ENCODE results near the gene FAM156A.
"Not testable (repeated sequence)": the region's sequence is repeated elsewhere in the genome, so short reads cannot be mapped to it uniquely, and the experiment has no call there.

The FAM156A gene, protein sequence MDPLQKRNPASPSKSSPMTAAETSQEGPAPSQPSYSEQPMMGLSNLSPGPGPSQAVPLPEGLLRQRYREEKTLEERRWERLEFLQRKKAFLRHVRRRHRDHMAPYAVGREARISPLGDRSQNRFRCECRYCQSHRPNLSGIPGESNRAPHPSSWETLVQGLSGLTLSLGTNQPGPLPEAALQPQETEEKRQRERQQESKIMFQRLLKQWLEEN

DNA sequence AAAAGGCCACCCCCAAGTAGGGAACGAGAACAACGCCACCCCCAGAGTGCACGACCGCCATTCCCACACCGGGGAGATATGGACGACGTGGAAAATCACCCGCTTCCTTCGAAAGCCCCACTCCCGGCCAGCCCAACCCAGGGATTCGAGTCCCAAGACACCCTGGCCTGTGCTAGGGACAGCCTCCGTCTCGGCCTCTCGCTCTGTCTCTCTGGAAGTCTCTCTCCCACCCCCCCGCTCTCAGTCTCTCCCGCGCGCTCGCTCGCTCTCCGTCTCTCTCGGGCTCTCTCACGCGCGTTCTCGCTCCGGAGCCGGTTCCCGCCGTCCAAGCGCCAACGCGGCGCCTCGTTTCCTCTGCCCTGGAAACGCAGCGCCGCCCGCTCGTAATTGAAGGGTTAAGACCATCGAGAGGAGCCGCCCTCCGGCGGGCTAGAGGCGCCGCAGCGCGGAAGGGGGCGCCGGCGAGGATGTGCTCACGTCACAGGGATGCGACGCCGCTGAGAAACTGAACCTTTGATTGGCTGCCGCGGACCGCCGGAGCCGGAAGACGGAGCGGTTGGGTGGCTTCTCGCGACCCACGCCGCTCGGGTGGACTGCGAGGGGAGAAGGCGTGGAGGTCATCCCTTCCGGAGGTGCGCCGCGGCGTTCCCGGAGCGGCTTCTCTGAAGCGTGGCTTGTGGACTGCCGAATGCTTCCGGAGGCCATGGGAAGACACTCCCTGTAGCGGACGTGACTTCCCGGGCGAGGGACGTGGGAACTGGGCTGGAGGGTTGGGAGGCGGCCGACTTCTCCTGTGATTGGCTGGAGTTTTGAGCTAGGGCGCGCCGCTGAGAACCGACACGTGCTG, at the start of gene FAM156A:
FAM156A (minus strand) TSS at position 406 of the 847 bp plus-strand sequence. CDS start 9,930 bp downstream, outside the sequence.
- DNase-seq (ENCODE audit: low read depth in 2 of 2): not testable (repeated sequence)

DNA sequence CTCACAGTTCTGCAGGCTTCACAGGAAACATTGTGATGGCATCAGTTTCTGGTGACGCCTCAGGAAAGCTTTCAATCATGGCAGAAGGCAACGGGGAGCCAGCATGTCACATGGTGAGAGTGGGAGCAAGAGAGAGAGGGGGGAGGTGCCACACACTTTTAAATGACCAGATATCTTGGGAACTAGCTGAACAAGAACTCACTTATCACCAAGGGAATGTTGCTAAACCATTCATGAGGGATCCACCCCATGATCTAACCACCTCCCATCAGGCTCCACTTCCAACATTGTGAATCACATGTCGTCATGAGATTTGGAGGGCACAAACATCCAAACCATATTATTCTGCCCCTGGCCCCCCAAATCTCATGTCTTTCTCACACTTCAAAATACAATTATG, 47.0 kb upstream of the FAM156A start:
- no peak for DNase-seq (ENCODE audit: low read depth in 2 of 2)

DNA sequence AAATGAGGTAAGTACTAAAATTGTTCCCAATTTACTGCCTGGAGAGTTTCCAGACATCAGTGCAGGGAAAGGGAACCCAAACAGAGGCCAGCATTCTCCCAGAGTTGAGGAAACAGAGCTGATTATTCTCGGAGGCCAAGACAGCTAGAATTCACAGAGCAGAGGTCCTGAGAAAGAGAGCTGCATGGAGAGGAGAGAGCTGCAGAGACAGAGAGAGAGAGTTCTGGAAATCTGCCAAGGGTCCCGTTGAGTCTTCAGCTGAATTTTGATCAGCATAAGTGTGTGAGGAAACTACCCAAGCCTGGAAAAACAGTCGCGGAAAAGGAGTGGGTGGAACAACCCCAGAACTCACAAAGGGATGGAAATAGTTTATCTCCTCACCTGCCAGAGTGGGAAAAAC, 46.5 kb upstream of the FAM156A start:
- DNase-seq (ENCODE audit: low read depth in 2 of 2): no peak

DNA sequence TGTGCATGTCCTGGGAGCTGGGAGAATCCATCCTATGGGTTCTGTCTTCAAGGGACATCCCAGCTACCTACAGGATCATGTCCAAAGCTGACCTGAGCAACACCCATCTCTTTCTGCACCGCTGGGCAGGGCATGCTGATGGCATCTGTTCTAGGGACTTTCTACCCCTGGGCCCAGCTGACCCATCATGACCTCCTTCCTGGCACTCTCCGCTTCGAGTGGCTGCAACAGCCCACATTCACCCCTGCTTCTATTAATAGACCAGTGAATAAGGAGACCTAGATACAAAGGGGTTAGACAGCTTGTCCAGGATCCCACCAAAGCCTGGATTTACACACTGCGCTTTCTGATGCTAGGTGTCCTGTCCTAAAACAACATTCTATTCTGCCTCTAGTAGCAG, 45.7 kb upstream of the FAM156A start:
- no peak for DNase-seq (ENCODE audit: low read depth in 2 of 2)

DNA sequence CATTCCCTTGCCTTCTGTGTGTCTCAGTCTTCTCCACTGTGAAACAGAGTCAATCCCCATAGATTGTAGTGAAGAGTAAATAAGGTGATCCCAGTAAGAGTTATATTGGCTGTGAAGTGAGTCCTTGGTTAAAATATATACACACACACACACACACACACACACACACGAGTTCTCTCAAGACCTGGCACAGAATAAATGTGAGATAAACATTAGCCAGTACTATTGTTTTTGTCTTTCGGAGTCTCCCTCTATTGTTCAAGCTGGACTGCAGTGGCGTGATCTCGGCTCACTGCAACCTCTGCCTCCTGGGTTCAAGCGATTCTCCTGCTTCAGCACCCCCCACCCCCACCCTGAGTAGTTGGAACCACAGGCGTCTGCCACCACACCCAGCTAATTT, 44.8 kb upstream of the FAM156A start:
- no peak for DNase-seq (ENCODE audit: low read depth in 2 of 2)

DNA sequence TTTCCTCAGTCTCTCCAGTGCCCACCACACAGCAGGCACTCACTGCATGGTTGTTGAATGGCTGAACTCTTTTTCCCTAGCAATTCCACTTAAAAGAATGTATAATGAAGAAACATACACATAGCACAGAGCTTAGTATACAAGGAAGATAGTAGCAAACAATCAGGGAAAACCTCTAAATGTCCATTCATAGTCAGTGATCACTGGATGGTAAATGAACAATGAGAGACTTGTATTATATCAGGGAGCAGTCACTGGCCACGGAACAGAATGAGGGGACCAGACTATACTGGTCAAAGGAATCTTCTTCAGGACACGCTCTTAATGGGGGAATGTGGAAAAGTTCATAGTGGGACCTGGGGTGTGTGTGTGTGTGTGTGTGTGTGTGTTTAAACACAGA, 43.6 kb upstream of the FAM156A start:
- no peak for DNase-seq (ENCODE audit: low read depth in 2 of 2)

DNA sequence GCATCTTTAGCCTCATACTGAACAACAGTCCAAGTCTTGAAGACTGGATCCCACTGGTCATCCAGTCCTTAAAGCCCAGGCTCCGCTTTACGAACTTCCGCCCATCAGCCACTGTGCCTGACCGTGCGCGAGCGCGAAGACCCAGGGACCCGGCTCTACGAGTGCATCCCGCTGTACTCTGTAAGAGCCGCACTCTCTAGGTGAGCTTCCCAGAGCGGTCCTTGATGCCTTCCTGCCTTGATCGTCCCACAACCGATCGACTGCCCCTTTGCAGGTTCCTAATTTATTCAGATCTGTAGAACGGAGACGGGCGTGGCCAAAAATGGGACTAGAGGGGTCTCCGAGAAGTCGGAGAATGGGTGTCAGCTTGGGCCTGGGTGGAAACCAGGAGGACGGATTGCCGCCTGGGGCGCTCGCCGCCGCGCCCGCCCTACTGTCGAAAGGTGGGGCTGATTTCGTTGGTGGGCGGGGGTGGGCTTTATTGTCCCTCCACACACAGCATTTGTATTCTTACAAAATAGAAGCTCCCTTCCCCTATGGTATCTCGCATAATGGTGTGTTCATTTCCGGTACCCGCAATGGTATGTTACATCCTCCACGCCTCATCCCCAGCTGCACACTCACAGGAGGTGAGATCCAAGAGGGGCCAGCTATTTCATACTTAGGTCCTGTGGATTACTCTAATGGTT, 42.3 kb upstream of the FAM156A start:
- DNase-seq (ENCODE audit: low read depth in 2 of 2): no peak

DNA sequence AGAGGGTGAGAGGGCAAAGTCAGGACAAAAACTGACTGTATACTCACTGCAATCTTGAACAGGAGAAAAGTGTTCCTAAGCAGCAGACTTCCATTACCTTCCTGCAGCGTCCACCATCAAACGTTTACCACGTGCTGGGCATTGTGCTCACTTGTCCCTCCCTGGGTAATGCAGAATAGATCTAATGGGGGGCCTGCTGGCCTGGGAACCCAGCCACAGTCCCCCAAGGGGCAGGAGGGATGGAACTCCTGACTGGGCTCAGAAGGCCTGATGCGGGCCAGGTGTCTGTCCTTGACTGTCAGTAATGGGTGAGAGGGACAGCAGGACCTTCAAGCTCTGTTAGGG, 37.6 kb upstream of the FAM156A start:
- no peak for DNase-seq (ENCODE audit: low read depth in 2 of 2)

DNA sequence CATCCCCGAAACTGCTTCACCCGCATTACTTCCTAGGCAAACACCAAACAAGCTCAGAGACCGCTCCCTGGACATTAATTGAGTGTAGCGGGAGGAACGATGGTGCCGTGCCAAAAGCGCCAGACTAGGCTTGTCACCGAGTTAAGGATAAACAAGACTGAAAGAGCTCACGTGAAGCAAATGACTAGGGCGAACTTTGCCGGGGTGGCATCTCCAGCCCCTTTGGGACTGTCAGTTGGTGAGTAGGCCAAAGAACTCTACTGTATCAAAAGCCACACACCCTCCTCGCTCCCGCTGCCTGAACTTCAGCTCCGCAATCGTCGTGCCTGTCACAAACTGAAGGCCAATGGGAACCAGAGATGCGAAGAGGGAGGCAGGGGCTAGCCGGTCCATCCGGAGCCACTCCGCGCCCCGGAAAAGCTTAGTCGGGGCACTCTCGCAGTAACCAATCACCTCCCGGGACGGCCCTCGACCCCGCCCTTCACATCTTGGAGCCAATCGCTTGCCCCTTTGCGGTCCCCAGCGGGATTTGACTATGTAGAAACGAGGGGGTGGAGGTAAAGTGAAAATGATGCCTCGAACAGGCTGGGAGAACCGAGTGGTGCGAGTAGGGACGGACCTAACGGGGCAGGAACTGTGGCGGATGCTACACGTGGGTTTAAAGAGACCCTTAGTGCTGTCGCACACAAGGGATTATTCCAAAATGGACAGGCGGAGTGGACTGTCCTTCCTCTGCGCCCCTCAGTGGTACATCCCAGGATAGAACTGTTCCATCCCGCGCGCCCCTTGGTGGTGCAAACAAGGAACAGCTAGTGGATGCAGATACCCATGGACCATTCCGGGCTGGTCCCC, 37.0 kb upstream of the FAM156A start:
- peak; percentile 80 to 88 for DNase-seq (ENCODE audit: low read depth in 2 of 2)

DNA sequence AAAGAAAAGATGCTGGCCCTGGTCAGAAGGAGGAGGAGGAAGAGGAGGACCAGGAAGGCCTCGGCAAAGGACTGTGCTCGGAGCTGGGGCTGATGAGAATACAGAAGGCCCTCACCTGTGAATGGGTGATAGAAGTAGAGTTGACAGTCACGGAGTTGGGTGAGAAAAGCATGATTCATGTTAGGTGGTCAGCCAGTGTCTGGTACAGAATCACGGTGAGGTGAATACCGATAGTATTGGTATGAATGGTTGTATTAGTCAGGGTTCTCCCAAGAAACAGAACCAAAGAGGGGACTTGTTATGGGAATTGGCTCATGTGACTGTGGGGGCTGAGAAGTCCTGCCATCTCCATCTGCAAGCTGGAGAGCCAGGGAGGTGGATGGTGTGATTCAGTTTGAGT, 32.5 kb upstream of the FAM156A start:
- DNase-seq (ENCODE audit: low read depth in 2 of 2): no peak

DNA sequence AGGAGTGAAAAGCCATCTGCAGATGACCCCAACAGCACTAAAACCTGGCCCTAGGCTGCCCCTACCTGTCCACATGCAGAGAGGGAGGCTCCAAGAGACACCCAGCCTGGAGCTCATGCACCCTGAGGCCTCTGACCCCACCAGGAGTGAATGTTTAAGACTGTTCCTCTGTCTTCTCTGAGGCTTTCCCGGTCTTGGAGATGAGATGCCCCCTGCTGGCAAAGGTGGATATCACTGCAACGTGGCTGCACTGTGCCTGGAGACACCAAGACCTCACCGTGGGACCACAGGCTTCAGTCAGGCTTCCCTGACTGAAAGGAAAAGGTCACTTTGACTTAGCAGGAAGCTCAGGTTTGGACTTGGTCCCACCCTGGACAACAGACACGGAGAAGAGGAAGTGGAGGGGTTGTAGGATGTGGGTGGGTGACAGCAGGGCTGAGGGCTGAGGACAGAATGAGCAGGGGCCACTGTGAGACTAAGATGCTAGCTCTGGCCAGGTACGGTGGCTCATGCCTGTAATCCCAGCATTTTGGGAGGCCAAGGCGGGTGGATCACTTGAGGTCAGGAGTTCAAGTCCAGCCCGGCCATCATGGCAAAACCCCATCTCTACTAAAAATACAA, 31.8 kb upstream of the FAM156A start:
- DNase-seq (ENCODE audit: low read depth in 2 of 2): peak; percentile 13 to 25

DNA sequence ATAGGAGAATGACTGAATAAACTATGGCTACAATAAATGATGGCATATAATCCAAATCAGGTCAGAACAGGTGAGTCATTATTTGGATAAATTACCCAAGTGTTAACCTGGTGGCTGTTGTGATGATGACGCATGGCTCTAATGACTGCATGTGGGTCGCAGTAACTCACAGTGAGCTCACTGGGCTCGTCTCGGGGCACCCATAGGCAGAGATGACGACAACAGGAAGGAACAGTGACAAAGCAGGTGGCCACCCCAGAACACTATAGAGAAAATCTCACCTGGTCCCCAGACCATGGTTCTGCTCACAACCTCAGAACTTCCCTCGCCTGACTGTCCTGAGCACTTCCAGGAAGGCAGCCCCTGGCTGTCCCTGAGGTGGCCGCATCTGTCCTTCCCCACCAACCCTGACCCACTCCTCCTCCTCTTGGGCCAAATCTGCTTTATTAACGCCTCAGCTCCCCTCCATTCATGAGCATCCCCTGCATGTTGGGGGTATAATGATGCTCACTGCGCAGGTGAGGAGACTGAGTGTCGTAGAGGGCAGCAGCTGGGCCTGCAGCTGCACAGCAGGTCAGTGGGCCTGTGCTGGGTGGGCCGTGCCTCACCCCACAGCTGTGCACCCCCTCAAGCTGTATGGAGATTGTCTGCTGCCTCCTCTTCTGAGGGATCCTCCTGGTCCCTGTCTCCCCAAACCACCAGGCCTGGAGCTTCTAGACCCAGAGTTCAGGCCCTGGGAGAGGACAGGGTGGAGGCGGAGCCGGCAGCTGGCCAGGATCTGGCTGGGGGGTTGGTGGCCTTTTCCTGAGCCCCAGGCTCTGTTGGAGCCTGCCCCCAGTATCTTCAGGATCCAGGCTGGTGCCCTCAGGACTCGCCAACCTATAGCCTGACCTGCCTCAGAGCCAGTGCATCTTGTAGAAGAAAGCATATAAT, 30.9 kb upstream of the FAM156A start:
- DNase-seq (ENCODE audit: low read depth in 2 of 2): no peak

DNA sequence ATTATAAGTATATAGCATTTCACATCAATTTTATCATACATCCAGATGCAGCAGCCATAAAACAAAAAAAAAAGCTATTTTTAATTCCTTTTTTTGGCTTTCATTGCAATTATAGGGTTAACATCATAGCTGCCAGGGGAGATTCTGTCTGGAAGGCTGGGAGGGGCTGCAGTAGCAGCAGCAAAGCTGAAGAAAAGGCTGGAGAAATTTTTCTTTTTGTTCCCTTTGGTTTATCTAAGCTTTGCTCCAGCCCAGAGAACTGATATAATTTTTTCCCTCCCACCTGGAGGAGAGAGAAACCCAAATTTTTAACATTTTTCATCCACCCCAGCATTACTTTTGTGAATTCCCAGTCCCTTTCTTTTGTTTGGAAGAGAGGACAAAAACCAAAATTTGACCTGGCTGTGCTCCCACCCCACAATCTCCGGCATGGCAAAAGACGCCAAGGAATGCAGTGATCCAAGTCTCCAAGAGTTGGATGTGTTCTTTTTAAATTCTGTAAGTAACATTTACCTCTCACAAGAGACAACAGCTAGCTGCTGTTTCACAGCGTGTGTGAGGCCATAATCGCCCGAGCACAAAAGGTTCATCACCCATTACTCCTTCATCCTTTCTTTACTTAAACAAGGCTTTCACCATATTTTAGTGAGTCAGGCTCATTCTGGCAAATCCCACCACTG, 25.1 kb upstream of the FAM156A start:
- DNase-seq (ENCODE audit: low read depth in 2 of 2): no peak

DNA sequence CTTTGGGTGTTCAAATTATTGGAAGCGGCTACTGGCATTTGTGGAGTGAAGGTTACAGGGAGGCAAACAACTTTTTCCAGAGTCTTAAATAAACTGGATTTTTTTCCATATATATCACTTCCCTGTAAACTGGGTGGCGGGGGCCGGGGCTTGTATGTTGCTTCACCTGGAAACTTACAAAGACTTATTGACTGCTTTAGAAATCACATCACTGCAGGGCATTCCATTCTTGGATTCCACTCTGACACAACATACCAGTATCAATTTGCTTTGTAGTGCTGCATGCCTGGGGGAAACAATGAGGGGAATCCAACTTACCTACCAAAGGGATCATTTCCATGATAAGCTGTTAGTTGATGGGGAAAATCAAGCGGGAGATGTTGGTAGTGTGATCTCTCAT, 21.7 kb upstream of the FAM156A start:
- no peak for DNase-seq (ENCODE audit: low read depth in 2 of 2)

DNA sequence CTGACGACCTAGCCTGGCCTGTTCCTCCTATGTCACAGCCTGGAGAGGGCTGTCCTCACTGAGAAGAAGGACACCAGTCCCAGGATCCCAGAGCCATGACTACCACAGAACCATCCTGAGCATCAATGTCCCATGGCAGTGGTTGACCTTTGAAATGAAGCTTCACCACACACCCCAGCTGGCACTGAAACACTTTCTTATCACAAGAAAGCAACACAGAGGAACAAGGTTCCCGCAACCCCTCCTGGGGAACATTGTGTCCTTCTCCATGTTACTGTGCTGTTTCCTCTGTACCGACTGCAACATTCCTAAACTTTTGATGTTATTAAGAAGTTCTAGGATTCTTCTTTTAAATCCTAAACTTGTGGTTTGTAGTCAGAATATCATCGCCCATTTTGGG, 21.2 kb upstream of the FAM156A start:
- DNase-seq (ENCODE audit: low read depth in 2 of 2): no peak

DNA sequence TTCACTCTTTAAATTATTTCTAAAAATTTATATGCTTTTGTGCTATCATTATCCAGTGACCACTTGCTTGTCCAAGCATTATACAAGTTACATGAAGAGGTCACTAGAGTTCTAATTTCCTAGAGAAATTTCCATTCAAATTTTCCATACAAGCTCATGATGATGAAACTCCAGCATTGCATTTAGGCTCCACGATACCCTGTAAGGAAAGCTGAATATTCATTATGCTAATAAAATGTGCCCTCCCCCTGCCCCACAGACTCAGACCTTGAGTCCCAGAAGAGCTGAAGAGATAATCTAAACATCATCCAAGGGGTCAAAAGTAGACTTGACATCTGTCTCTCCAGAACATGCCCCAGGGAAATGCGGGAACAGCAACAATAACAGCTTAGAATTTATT, 19.6 kb upstream of the FAM156A start:
- no peak for DNase-seq (ENCODE audit: low read depth in 2 of 2)

DNA sequence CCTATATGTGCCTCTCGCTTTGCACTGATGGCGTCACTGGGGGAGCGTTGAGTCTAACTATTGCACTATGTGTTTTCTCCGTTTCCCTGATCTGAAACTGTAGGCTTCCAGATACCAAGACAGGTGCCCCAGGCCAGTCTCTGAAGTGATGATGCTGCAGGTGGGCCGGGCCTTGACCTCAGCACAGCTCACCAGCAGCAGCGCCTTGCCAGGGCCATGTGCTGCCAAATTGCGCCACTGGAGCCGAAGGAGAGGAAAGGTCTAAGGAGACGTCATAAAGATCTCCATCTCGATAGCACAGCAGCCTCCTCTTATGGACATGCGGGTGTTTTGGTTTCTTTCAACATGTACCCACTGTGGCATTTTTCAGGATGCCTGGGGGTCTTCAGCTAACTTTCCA, 17.3 kb upstream of the FAM156A start:
- not testable (repeated sequence) for DNase-seq (ENCODE audit: low read depth in 2 of 2)

DNA sequence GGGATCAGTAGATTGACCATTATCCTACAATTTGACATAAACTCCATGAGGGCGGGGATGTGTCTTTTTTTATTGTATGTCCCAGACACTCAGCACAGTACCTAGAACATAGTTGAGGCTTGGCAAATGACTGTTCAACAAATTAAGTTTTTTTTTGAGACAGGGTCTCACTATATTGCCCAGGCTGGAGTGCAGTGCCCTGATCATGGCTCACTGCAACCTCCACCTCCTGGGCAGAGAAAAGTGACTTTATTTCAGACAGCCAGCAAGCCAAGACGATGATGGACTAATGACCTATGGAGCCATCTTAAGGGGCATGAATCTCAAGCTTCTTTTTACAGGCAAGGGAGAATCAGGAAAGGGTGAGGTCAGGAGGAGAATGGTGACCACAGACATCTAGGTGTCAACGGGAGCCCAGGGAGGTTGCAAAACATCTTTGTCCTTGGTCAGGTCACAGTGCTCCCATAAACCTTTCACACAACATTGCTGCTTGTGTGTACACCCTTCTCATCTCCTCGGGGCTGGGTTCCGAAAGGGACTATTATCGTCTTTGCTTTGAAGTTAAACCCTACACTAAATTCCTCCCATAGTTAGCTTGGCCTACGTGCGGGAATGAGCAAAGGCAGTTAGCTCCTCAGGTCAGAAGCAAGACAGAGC, 16.1 kb upstream of the FAM156A start:
- DNase-seq (ENCODE audit: low read depth in 2 of 2): not testable (repeated sequence)

DNA sequence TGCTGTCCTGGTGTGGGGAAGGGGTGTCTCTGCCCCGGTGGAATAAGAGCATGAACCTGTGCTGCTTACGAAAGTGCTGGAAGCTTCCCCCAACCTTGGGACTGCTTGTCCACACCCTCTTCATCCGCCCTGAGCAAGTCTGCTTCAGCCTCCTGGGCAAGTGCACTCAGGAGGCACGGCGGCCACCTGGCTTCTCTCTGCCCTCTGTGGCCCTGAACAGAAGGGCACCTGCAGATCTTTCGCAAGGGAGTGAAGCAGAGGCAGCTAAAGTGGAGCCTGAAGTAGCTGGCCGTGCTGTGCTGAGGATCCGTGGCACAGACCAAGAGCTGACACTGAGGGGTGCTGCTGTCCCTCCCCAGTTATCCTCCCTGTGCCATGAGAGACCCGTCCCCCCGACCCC, 9.6 kb upstream of the FAM156A start:
- not testable (repeated sequence) for DNase-seq (ENCODE audit: low read depth in 2 of 2)
